HG02588 (cell line): ENCODE measurements around the gene USP43.
"Not testable (repeated sequence)": the region's sequence is repeated elsewhere in the genome, so short reads cannot be mapped to it uniquely, and the experiment has no call there.

ENCODE experiments used
- ATAC-seq: cut with Tn5 transposase; IDR thresholded peaks from one replicate; pipeline ENCODE4 v1.9.1; 2021; ENCODE audit warnings: mild to moderate bottlenecking, moderate library complexity; ENCODE audit not compliant: unreplicated experiment

USP43 gene

DNA sequence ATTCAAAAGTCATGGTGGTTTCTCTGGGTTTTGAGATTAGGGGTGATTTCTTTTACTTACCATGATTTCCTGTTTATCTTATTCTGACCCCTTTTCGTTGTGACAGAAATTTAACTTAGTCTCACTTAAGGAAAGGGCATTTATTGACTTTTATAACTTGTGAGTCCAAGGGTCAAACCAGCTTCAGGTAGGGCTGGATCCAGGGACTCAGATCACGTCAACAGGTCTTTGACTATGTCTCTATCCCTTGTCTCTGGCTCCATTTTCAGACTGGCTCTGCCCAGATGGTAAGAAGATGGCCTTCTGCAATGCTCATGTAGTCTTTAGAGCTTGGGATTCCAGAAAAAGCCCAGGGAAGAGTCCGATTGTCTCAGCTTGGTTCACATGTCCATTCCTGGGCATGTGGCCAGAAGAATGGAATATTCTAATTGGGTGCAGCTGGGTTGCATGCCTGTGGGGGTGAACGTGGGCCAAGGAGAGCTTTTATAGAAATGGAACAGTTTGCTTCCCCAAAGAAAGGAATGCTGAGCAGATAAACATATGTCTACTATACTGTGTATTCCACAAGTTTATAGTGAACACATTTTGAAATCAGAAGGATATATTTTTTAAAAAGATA is 13.4 kb downstream of the USP43 start:
- no peak for ATAC-seq

DNA sequence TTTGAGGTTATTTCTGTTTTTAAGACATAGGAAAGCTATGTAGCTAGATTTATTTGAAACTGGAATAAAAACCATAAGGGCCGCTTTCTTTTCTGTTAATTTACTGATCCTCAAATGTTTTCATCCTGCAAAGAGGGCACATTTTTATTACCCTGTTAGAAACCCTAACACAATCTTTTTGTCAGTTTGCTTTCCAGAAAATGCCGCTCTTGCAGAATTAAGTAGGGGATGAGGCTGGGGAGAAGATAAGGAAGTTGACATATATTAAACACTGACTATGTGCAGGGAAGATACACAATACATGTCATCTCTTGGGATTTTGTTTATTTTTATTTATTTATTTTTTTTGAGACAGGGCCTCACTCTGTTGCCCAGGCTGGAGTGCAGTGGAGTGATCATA is 15.7 kb downstream of the USP43 start:
- no peak for ATAC-seq

DNA sequence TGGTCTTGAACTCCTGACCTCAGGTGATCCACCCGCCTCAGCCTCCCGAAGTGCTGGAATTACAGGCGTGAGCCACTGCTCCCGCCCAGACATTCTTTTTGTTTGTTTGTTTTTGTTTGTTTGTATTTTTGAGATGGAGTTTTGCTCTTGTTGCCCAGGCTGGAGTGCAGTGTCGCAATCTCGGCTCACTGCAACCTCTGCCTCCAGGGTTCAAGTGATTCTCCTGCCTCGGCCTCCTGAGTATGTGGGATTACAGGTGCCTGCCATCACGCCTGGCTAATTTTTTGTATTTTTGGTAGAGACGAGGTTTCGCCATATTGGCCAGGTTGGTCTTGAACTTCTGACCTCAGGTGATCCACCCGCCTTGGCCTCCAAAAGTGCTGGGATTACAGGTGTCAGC is 18.2 kb downstream of the USP43 start:
- not testable (repeated sequence) for ATAC-seq

DNA sequence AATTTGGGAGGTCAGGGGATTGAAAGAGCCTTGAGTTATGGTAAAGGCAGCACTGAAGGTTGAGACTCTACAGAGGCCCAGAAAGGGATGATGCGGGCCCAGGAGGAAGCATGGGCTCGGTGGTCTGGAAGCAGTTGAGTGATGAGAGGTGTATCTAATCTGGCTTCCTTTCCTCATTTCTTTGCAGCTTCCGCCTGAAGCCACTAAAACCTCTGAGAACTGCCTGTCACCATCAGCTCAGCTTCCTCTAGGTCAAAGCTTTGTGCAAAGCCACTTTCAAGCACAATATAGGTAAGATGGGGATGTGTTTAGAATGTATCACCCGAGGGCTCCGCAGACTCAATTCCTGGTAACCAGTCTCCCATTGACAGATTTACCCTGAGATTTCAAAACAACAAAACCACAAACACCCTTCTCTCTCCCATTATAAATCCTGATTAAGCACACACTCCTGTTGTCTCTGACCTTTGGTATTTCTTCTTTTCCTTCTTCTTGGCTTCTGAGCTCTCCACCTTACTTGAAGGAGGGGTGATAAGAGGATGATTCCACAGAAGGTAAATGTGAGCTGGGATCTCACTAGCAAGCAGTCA is 21.2 kb downstream of the USP43 start:
- ATAC-seq: no peak

DNA sequence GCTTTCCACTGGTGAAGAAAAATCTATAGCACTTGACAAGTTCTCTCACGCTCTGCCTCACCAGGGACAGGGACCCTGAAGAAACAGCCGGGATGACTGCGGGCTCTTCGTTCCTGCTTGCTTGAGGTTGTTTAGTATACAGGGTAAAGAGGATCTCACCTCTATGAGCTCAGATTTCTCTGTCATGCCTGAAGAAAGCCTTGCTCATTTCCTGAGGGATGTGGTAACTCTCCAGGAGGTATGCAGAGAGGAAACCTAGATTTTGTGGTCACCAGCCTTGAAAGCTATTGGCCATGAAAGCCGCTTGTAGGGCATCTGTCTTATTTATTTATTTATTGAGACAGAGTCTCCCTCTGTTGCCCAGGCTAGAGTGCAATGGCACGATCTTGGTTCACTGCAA is 23.2 kb downstream of the USP43 start:
- no peak for ATAC-seq

DNA sequence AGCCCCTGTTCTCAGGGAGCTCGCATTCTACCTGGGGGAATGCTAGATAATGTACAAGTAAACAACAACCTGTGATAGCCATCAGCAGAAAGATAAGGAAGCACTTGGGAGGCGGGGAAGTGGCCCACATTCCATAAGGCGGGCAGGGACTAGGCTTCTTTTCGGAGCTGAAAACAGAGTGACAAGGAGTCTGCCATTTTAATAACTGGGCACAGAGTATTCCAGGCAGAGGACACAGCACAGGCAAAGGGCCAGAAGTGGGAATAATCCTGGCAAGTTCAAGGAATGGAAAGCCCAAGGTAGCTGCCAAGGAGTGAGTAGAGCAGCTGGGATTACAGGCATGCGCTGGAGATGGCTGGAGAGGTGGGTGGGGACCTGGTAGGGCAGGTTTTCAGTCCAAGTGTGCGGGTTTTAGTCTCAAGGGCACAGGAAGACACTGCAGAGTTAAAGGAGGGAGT is 24.3 kb downstream of the USP43 start:
- ATAC-seq: no peak

DNA sequence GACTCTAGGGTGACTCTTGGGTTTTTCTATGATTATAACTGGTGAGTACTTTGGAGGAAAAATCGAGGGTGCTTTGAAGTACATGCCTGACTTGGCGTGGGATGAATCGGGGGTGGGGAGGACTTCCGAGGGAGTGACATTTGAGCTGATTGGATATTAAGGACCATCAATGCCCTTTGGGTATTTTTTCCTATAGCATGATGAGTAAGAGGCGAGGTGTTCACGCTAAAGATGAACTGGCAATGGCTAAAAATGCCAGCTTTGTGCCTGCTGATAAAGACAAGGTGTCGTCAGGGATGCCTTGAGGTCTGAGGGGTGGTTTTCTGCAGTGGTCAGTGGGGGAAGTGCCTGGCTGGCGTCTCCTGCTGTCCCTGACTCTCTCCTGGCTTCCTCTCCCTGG is 25.3 kb downstream of the USP43 start:
- ATAC-seq: no peak

DNA sequence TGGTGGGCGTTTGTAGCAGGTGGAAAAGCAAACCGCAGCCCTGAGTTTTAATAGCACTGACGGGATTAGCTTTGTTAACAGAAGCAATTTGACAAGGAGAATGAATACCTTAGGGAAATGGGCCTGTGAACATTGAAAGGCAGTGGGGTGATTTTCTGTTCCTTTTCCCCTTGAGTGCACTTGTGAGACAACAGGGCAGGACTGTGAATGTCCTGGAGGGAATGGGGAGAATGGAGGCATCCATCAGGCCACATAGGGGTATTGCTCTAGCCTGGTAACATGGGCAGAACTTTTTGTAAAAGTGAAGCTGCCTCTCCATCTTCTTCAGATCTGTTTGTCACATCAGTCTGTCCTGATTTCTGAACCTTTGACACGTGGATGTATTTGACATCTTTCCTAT is 26.2 kb downstream of the USP43 start:
- ATAC-seq: no peak

DNA sequence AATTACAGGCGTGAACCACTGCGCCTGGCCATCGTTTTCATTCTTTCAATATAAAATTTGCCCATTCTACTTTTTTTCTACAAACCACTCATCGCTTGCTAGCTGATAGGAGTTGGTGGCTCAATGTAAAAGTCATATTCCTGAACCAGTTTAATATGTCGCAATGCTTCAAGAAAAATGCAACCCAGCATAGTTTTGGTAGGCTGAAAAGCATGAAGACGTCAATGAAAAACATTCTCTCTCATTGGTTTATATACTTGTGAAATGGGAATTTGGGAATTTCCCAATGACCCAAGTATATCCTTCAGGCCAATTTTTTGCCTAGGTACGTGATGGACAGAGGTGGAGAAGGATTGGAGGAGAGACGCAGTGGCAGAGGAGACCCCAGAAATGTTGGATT is 26.9 kb downstream of the USP43 start:
- no peak for ATAC-seq

DNA sequence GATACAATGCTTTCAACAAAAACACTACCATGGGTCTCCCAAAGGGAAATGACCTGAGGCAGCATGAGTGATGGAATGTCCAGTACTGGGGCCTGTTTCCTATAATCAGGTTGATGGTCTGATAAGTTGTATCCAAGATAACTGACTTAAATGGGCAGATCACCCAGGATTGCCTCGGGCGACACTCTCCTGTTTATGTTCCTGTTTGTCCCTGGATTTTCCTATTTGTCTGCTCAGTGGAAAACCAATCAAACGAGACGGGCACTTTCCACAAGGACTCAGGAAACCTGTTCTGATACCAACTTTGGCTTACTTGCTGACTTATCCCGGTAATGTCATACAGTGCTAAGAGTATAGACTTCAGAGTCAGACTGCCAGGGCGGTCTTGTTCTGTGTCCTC is 27.4 kb downstream of the USP43 start:
- no peak for ATAC-seq

DNA sequence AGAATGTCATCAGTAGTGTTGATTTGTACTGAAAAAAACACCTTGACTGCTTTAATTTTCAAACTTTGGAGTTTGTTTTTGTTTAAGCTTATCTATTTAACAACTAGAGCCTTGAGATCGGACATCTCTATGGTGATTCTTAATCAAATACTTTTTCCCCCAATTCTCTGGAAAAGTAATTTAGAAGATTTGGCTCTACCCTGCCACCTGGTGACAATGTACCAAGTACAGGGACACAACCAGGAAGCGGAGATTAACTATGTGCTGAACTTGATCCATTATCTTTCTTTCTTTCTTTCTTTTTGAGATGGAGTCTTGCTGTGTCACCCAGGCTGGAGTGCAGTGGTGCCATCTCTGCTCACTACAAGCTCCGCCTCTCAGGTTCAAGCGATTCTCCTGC is 30.8 kb downstream of the USP43 start:
- ATAC-seq: no peak

DNA sequence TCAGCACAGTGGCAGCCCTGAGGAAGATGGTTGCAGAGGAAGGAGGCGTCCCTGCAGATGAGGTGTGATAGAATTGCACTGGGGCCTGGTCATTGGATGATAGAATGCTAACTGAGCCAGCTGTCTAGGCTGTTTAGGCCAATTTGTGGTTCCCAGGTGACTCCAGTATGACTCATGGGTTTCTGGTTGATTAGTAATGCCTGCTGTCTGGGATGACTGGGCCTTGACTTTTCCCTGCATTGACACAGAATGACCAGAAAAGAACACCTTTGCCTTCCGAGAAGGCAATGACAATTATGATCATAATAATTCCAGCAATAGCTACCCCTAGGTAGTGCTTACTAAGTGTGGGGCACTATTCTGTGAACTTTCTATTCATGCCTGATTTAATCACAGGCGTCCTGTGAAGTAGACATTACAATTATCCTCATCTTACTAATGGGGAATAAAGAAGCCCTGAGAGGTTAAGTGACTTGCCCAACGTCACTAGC is 31.5 kb downstream of the USP43 start:
- ATAC-seq: peak; percentile 67

DNA sequence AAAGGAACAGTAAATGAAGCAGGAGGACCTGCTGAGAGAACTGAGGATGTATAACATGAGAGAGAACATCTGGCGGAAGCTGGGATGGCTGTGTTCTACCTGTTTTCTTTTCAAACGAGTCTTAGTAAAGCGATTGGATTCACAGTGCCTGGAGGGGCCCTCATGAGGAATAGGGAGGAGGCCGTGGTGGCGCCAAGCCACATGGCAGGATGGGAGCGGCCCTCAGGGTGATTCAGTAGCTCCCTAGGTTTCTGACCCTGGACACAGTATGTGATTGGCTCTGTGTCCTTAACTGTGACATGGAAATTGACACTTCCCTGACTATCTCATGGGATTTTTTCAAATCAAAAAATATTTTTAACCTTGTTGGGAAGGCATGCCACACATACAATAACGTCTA is 32.1 kb downstream of the USP43 start:
- ATAC-seq: no peak

DNA sequence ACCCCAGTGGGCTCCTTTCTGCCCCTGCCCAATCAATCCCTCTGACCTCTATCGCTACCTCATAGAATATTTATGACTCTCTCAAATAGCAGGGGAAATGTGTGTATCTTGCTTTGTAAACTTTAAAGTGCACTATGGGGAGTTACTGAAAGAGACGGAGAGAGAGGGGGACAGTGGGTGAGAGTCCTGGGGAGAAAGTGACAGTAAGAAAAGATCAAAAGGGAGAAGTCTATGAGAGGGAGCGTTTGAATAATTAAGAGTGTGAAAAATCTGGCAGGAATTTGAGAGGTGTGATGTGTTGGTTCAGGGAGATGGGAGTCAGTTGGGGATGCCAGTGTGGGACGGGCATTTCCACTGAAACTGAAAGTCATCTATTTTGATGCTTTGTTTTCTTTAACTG is 32.6 kb downstream of the USP43 start:
- ATAC-seq: no peak

DNA sequence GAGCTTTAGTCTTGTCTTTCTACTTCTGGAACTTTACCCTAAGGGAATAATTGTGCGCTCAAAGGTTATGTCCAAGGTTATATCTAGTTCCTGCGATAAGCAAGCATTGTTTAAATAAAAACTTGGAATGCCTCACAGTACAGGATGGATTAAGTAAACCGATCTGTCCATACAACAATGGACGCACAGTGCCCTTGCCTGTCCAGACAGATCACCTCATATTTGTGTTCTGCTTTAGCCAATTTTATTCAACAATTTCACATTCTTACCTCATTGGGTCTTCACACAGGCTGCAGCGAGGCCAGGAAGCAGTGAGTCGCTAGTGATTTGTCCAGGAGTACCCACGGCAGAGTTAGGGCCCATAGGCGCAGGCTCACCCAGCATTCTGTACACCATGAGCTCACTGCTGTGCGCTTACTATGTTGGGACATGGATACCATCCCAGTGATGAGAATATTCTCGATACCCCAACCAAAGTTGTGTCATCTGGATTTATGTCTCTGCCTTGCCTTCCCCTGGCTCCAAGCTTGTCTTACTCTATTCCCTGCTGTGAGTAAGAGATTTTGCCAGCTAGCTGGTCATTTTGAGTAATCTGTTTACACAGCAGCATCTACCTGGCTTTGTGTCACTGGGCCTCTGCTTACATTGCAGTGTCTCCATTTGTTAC is 39.8 kb downstream of the USP43 start:
- no peak for ATAC-seq

DNA sequence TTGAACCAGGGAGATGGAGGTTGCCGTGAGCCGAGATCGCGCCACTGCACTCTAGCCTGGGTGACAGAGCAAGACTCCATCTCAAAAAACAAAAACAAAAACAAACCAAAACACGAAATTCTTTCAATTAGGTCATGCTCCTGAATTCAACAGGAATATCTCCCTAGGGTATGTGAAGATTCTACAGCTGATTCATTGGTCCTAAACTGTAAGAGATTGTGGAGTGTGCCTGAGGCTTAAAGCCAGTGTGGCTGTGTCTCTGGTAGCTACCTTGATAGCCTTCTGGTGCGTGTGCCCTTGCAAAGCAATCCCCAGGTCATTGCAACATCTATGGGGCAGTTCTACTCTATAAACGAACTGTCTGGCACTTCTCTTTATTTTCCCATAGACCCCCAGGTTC is 48.4 kb downstream of the USP43 start:
- no peak for ATAC-seq

DNA sequence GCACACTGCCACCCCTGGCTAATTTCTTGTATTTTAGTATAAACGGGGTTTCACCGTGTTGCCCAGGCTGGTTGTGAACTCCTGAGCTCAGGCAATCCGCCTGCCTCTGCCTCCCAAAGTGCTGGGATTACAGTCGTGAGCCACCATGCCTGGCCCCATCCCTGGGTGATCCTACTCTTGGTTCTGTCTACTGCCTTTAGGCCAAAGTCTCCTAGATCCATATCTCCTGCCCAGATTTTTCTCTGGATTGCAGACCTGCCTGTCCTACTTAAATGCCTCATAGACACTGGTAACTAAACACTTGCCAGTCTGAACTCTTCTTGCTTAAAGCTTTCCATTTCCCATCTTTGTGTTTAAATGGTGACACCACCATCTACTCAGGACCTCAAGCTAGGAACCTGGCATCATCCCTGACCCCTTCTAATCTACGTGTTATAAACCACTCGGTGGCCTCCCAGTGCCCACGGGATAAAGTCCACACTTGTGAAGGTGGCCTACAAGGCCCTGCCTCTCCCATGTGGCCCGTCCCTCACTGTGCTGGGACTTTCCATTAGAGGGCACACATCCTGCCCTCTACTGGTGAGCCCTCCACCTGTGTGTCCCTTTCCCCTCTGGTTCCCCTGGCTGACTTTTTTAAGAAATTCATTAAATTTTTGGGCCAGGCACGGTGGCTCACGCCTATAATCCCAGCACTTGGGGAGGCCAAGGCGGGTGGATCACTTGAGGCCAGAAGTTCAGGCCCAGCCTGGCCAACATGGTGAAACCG is 51.1 kb downstream of the USP43 start:
- ATAC-seq: no peak

DNA sequence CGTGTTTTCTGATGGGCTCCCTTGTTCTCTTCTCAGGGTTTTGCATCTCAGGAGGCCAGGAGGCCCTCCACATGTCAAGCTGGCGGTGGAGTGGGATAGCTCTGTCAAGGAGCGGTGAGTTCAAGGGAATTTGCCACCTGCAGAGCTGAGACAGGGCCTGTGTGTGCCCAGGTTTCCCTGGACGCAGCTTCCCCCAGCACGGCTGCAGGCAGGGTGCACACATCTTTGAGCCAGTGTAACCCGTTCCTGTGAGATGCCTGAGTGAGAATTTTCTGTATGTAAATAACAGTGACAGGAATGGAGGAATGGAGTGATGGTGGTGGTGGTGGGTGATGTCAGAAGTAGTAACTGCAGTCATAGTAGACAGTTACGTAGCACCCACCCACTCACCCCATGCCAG is 54.8 kb downstream of the USP43 start:
- no peak for ATAC-seq

DNA sequence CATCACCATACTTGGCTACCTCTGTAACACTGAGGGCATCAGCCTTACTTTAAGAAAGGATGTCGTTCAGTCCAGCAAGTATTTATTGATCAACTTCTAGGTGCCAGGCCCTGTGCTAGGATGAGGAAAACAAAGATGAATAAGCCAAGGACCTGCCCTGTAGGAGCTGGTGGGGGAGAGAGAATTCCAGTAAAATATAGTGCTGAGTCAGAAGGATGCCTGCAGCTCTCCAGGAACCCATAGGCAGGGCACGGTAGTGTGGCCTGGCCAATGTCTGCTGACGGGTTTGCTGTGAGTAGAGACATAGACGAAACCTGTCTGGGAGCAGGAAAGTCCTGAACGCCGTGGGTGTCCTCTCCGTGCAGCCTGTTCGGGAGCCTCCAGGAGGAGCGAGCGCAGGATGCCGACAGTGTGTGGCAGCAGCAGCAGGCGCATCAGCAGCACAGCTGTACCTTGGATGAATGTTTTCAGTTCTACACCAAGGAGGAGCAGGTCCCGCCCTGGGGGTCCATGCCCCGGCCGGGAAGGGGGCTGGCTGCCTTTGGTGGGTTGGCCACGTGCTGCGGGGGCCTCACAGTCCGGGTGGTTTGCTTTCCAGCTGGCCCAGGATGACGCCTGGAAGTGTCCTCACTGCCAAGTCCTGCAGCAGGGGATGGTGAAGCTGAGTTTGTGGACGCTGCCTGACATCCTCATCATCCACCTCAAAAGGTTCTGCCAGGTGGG is 55.6 kb downstream of the USP43 start:
- no peak for ATAC-seq

DNA sequence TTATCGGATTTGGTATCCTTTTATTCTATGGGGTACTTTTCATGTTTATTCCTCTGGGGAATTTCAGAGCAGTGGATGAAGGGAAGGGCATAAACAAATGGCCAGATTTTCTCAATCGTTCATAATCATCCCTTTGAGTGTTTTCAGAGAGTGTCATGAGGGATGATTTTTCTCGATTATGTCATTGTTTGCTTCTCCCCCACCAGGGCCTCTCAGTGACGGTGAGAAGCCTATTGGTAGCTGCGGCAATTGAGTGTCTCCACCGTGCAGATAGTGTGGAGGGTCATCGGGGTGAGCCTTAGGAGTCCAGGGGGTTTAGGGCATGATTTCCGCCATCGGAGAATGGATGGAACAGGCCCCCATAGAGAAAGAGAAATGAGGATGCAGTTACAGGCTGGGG is 57.2 kb downstream of the USP43 start:
- no peak for ATAC-seq
